Upper lobe of left lung (tissue), 6 donors: ENCODE results near the gene DHX8. TPM values are rescaled to one million over a fixed set of nuclear protein-coding genes. Genes with fewer than 3 reads are reported as not detected.
A peak's percentile ranks its signal among the peaks of the same experiment; 100 is the strongest.

Experiments
- ATAC-seq, 2 donors: fragments of 200-7000 bp; cut with Tn5 transposase; one replicate each; pipeline ENCODE4 v1.9.1; 2022; ENCODE audit warnings: mild to moderate bottlenecking in 2 of 2, moderate library complexity in 2 of 2; ENCODE audit not compliant: low FRiP score in 2 of 2
- DNase-seq, 2 donors: peaks; one replicate each; pipeline ENCODE4 v3.0.0-alpha.2; 2019 to 2020
- H3K27ac ChIP-seq, 4 donors: fragments of 200-600 bp; sonication (generic); one replicate each; pipeline ENCODE4 v1.5.1; 2016 to 2019
- H3K27me3 ChIP-seq, 4 donors: fragments of 200-600 bp; sonication (generic); one replicate each; pipeline ENCODE4 v1.5.1; 2017 to 2019
- H3K36me3 ChIP-seq, 4 donors: fragments of 200-600 bp; sonication (generic); one replicate each; pipeline ENCODE4 v1.5.1; 2016 to 2019
- H3K4me1 ChIP-seq, 4 donors: fragments of 200-600 bp; sonication (generic); one replicate each; pipeline ENCODE4 v1.5.1; 2018 to 2019
- H3K4me3 ChIP-seq, 4 donors: fragments of 200-600 bp; sonication (generic); one replicate each; pipeline ENCODE4 v1.5.1; 2017 to 2019; ENCODE audit warnings: mild to moderate bottlenecking in 2 of 4, moderate library complexity in 1 of 4
- H3K9me3 ChIP-seq, 4 donors: fragments of 200-600 bp; sonication (generic); one replicate each; pipeline ENCODE4 v1.5.1; 2018 to 2019
- EP300 ChIP-seq, 4 donors: sonication (generic); formaldehyde crosslinking; IDR thresholded peaks; one replicate each; pipeline ENCODE4 v1.5.1; 2017; ENCODE audit warnings: antibody characterized with exemption in 4 of 4, control low read depth in 2 of 4
- POLR2A ChIP-seq, 4 donors: fragments of 450-650 bp; IDR thresholded peaks; one replicate each; pipeline ENCODE4 v1.5.1; 2016 to 2017; ENCODE audit warnings: antibody characterized with exemption in 4 of 4, mild to moderate bottlenecking in 2 of 4
- POLR2AphosphoS5 ChIP-seq, 2 donors: sonication (generic); formaldehyde crosslinking; IDR thresholded peaks; one replicate each; pipeline ENCODE4 v1.5.1; 2017; ENCODE audit warnings: antibody characterized with exemption in 2 of 2
- WGBS, 2 donors: methylation state at CpG; one replicate each; pipeline ENCODE4 v1.1.5; 2017 to 2018; 5-methylcytosine and 5-hydroxymethylcytosine counted together
- total RNA-seq, 6 donors: library from RNA; depleted of rRNA in 4 of 6; stranded (reverse); fragments of >200 nt in 4 of 6; gene quantifications; one replicate each; pipeline versions ENCODE4 v1.1.0 to v1.2.1, GENCODE V29; 2016 to 2021
- TF ChIP-seq, protein P1 (sequence below), 6 experiments: fragments of 450-650 bp in 4 of 6; fragments of 200-600 bp in 2 of 6; sonication (generic) in 2 of 6; IDR thresholded peaks; one replicate each; pipeline ENCODE4 v1.5.1; 2016 to 2019; ENCODE audit warnings: antibody characterized with exemption in 6 of 6
- donor health status: DM: no; HTN: no; CAD: no; lungs with moderate emphysema.
- donor health status: DM: no; HTN: yes; CAD: no; lungs with severe emphysema.

The DHX8 gene
- total RNA-seq, 6 donors from 2014 or later: 23.1 to 54.0 (median 41.3) TPM

GRCh38 chr17:43528988-43529814 is 45.4 kb downstream of the DHX8 start:
- Histone ChIP-seq H3K36me3 (peaks cover 4 to 42% (median 24%) of the 10 kb centered on the region in 4 donors), H3K4me1 (peaks cover 13 to 16% (median 15%) of the 10 kb centered on the region in 4 donors), H3K4me3 (no peak overlapping the region), H3K9me3 (no peaks in the 10 kb centered on the region), H3K27me3 (no peaks in the 10 kb centered on the region), H3K27ac (no peak overlapping the region)
- TF ChIP-seq POLR2A (IDR thresholded peaks at IDR 0.05) (no peak), EP300 (IDR thresholded peaks at IDR 0.05) (no peak), POLR2AphosphoS5 (IDR thresholded peaks at IDR 0.05) (no peak)
- TF ChIP-seq, protein P1, sequence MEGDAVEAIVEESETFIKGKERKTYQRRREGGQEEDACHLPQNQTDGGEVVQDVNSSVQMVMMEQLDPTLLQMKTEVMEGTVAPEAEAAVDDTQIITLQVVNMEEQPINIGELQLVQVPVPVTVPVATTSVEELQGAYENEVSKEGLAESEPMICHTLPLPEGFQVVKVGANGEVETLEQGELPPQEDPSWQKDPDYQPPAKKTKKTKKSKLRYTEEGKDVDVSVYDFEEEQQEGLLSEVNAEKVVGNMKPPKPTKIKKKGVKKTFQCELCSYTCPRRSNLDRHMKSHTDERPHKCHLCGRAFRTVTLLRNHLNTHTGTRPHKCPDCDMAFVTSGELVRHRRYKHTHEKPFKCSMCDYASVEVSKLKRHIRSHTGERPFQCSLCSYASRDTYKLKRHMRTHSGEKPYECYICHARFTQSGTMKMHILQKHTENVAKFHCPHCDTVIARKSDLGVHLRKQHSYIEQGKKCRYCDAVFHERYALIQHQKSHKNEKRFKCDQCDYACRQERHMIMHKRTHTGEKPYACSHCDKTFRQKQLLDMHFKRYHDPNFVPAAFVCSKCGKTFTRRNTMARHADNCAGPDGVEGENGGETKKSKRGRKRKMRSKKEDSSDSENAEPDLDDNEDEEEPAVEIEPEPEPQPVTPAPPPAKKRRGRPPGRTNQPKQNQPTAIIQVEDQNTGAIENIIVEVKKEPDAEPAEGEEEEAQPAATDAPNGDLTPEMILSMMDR (IDR thresholded peaks at IDR 0.05): no peak
- ATAC-seq (no peak), DNase-seq (no peak)
- 91 to 92% methylated on average over 20 of the region's 20 CpGs for WGBS, 2 donors

- TF ChIP-seq POLR2AphosphoS5 (IDR thresholded peaks at IDR 0.05) (no peak), POLR2A (IDR thresholded peaks at IDR 0.05) (no peak), EP300 (IDR thresholded peaks at IDR 0.05) (no peak)
- TF ChIP-seq, protein P1 (IDR thresholded peaks at IDR 0.05): no peak
- H3K27ac ChIP-seq: peak overlapping the region; percentile 12 to 55 (median 41)
- WGBS, 2 donors: 39 to 44% methylated on average over 5 to 6 of the region's 6 CpGs
- DNase-seq (no peak), ATAC-seq (peak; percentile 2 to 11)
- H3K36me3 ChIP-seq: peaks cover 0 to 35% (median 16%) of the 10 kb centered on the region in 4 donors
- no peaks in the 10 kb centered on the region for H3K27me3 ChIP-seq
- H3K4me3 ChIP-seq: no peak overlapping the region
- H3K4me1 ChIP-seq: peaks cover 13 to 16% (median 15%) of the 10 kb centered on the region in 4 donors
- no peaks in the 10 kb centered on the region for H3K9me3 ChIP-seq
These were observed 46.1 kb downstream of the DHX8 start for GRCh38 chr17:43529947-43530287.

DNA sequence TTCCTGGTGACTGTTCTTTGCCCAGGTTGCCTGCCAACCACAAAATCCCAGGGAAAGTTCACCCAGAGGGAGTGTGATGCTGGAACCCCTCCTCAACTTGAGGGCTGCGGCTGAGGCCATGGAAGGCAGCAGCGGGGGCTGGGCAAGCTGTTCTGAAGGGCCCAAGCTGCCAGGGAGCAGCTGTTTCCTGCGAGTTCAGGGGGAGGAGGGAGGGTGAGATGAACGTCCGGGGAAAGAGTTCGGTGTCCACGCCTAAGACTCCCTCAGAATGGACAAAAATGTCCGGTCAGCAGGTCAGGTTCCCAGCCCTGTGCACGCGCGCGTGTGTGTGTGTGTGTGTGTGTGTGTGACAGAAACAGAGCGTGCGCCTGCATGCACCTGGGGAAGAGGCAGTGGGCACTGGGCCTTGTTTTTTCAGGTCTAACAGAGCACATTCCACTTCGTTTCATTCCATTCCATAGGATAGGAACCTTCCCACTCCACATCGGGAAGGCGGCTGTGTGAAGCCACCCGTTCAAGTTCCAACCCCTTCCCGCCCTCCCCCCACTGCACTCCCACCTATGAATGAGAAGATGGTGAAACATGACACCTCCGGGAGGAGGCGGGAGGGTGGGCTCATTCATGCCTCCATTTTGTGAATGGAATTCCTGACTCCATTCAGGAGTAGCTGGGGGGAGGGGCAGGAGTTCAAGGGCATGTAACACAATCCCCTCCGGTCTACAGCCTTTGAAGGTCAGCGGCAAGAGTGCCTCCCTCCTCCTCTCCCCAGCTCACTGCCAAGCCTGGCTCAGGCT is 46.7 kb downstream of the DHX8 start:
- TF ChIP-seq POLR2A (IDR thresholded peaks at IDR 0.05) (no peak), POLR2AphosphoS5 (IDR thresholded peaks at IDR 0.05) (peak in 1 of 2 donors; percentile 10)
- peak; percentile 76 to 77 for ATAC-seq
- peak overlapping the region in 2 of 4 donors; percentile 13 to 22 for H3K4me3 ChIP-seq

DNA sequence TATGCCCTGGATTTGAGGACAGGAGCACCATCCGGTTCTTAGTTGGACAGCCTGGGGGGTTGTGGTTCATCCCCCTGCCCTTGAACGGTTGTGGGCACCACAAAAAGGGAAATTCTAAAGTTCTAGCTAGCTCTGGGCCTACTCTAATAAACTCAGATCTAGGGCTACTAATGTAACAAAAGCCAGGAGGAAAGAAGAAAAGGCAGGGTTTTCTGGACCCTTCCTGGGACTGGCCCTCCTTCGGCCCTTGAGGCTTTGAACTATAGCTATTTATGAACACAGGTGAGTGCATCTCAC is 47.3 kb downstream of the DHX8 start:
- Histone ChIP-seq H3K36me3 (peaks cover 0 to 24% (median 10%) of the 10 kb centered on the region in 4 donors), H3K9me3 (no peaks in the 10 kb centered on the region), H3K4me1 (peaks cover 13 to 16% (median 15%) of the 10 kb centered on the region in 4 donors), H3K27me3 (no peaks in the 10 kb centered on the region), H3K4me3 (no peak overlapping the region), H3K27ac (peak overlapping the region; percentile 12 to 55 (median 41))
- 36 to 38% methylated on average over 3 of the region's 3 CpGs for WGBS, 2 donors
- TF ChIP-seq POLR2A (IDR thresholded peaks at IDR 0.05) (no peak), EP300 (IDR thresholded peaks at IDR 0.05) (no peak), POLR2AphosphoS5 (IDR thresholded peaks at IDR 0.05) (no peak)
- TF ChIP-seq, protein P1 (IDR thresholded peaks at IDR 0.05): no peak
- ATAC-seq (no peak), DNase-seq (no peak)

More for the DNA sequence above, 46.7 kb downstream of the DHX8 start:
- DNase-seq: peak; percentile 46 to 52
- no peaks in the 10 kb centered on the region for H3K9me3 ChIP-seq
- no peaks in the 10 kb centered on the region for H3K27me3 ChIP-seq
- peaks cover 13 to 16% (median 15%) of the 10 kb centered on the region in 4 donors for H3K4me1 ChIP-seq
- WGBS, 2 donors: 26 to 39% methylated on average over 21 of the region's 23 CpGs
- H3K36me3 ChIP-seq: peaks cover 0 to 30% (median 13%) of the 10 kb centered on the region in 4 donors
- peak overlapping the region; percentile 12 to 55 (median 41) for H3K27ac ChIP-seq

DNA sequence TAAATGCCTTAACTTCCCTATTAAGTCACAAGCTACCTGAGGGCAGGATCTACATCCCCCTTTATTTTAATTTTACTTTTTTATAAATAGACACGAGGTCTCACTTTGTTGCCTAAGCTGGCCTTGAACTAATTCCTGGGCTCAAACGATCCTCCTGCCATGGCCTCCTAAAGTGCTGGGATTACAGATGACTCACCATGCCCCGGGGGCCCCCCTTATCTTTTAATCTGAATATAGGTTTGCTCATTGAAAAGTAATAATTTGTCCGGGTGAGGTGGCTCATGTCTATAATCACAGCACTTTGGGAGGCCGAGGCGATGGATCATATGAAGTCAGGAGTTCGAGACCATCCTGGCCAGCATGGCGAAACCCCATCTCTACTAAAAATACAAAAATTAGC is 48.2 kb downstream of the DHX8 start:
- Histone ChIP-seq H3K4me3 (no peak overlapping the region), H3K27me3 (no peaks in the 10 kb centered on the region), H3K36me3 (peaks cover 0 to 15% (median 6%) of the 10 kb centered on the region in 4 donors), H3K9me3 (no peaks in the 10 kb centered on the region), H3K4me1 (peaks cover 13 to 16% (median 15%) of the 10 kb centered on the region in 4 donors), H3K27ac (no peak overlapping the region)
- ATAC-seq (no peak), DNase-seq (no peak)
- WGBS, 2 donors: 80 to 88% methylated on average over 8 of the region's 8 CpGs
- TF ChIP-seq, protein P1 (IDR thresholded peaks at IDR 0.05): no peak
- no peak for TF ChIP-seq POLR2A (IDR thresholded peaks at IDR 0.05)
